ENCODE results near the gene NPTX2. TPM values are rescaled to one million over a fixed set of nuclear protein-coding genes. Genes with fewer than 3 reads are reported as not detected.

The NPTX2 gene
- total and polyA plus RNA-seq, 2 of the 8 experiments (the other 6 are each of a cell fraction or from before 2014, with no cell fraction given) = 18.4 to 19.2 TPM

DNA sequence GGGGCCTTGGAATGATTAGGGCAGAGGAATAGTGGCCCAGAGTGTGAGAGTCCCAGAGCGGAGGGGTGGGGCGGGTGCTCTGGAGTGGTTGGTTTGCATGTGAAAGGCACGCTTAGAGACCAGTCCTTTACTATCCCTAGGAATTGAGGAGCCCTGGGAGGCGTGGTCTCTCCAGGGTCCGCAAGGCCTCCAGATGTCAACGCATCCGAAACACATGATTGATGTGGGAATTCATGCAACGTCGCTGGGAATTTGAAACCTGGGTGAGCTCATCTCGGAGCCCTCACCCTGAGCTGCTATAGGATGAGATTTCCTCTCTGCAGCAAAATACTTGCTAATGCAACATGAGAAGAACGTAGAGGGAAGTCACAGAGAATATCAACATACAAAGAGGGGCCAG is 51.2 kb downstream of the NPTX2 start:
- H2BK12ac ChIP-seq (ENCODE audit: low read depth, low read length) = no peak overlapping the region
- DNase-seq (ENCODE audit: low read depth in 1 of 2, low spot score in 2 of 2) (peak; percentile 51 to 61), FAIRE-seq (peak; percentile 69)
- peaks cover 0 to 1% of the 10 kb centered on the region in 2 experiments for H4K20me1 ChIP-seq (replicated peaks in 1 of 2; ENCODE audit: control insufficient read depth in 1 of 2, insufficient read depth in 2 of 2, low read length in 2 of 2)
- no peak overlapping the region for H3K9ac ChIP-seq (replicated peaks in 1 of 4; ENCODE audit: extremely low read depth in 1 of 4, low read depth in 3 of 4, low read length in 3 of 4)
- peaks cover 0 to 12% (median 6%) of the 10 kb centered on the region in 4 experiments; a peak in 6 of 7 replicates for H3K27me3 ChIP-seq (replicated peaks in 1 of 4; ENCODE audit: control insufficient read depth in 3 of 4, extremely low read depth in 1 of 4, insufficient read depth in 3 of 4, low read length in 3 of 4)
- H3K18ac ChIP-seq (ENCODE audit: extremely low read depth, low read length) = no peak overlapping the region
- no peak overlapping the region for H3K4me3 ChIP-seq (ENCODE audit: extremely low read depth in 1 of 4, insufficient read depth in 2 of 4, low read depth in 3 of 4, low read length in 4 of 4)
- H3K9me3 ChIP-seq (ENCODE audit: insufficient read depth in 2 of 2, low read depth in 1 of 2, low read length in 1 of 2) = peaks cover 0 to 6% of the 10 kb centered on the region in 2 experiments; a peak in 1 of 4 replicates
- H3K23ac ChIP-seq (ENCODE audit: insufficient read length) = no peak overlapping the region
- no peak overlapping the region for H3K27ac ChIP-seq (ENCODE audit: low read depth, low read length)
- H3K4ac ChIP-seq (replicated peaks; ENCODE audit: insufficient read length, low read depth, low read length) = no peak overlapping the region
- 0 out of 2 replicates have a peak, but pooled peaks have one; percentile 32 for TF ChIP-seq POLR2AphosphoS5 (IDR thresholded peaks at IDR 0.05; ENCODE audit: low read depth, low read length)
- peak; percentile 71; the same call in 1 of the 2 replicates for TF ChIP-seq TCF12 (IDR thresholded peaks at IDR 0.05; ENCODE audit: low read depth, low read length)
- TF ChIP-seq SAP30 (IDR thresholded peaks at IDR 0.05; ENCODE audit: insufficient read depth, insufficient replicate concordance, low read length) = no peak
- TF ChIP-seq SIN3A (conservative IDR thresholded peaks at IDR 0.05 in 1 of 2, IDR thresholded peaks at IDR 0.05 in 1 of 2; ENCODE audit: low read depth in 1 of 2, low read length in 2 of 2) = no peak
- TF ChIP-seq, protein P1, sequence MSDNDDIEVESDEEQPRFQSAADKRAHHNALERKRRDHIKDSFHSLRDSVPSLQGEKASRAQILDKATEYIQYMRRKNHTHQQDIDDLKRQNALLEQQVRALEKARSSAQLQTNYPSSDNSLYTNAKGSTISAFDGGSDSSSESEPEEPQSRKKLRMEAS (IDR thresholded peaks at IDR 0.05) = 0 out of 2 replicates have a peak, but pooled peaks have one; percentile 30
- no peaks in the 10 kb centered on the region for H3K79me1 ChIP-seq (ENCODE audit: low read depth, low read length)
- H2BK20ac ChIP-seq (ENCODE audit: low read length) = no peak overlapping the region
- H4K91ac ChIP-seq (replicated peaks; ENCODE audit: insufficient read length, low read length) = no peak overlapping the region
- no peak overlapping the region for H2BK5ac ChIP-seq (ENCODE audit: low read depth, low read length)
- 16% methylated on average over 11 of the region's 11 CpGs; no CpG with 5 or more reads in 1 of the 2 experiments for WGBS, 2 experiments (ENCODE audit: extremely low coverage in 1 of 2, insufficient coverage in 1 of 2, insufficient read length in 1 of 2, insufficient replicate concordance in 2 of 2, low coverage in 1 of 2, low lambda C conversion rate in 2 of 2, missing lambda C conversion rate in 1 of 2)
- H3K36me3 ChIP-seq (ENCODE audit: control insufficient read depth in 2 of 4, insufficient read depth in 4 of 4, low read length in 3 of 4) = no peaks in the 10 kb centered on the region
- no peaks in the 10 kb centered on the region for H3K79me2 ChIP-seq (ENCODE audit: control insufficient read depth in 1 of 2, insufficient read depth in 2 of 2, low read length in 2 of 2)
- H2BK15ac ChIP-seq (ENCODE audit: low read length) = no peak overlapping the region
- H2AFZ ChIP-seq (ENCODE audit: low read length) = no peak overlapping the region
- H3K23me2 ChIP-seq (ENCODE audit: low read depth, low read length) = no peaks in the 10 kb centered on the region; the same call in 1 of the 2 replicates
- H3K56ac ChIP-seq (replicated peaks; ENCODE audit: insufficient read length, low read depth, low read length) = no peak overlapping the region
- H3K14ac ChIP-seq (ENCODE audit: insufficient read length) = no peak overlapping the region
- no peak overlapping the region for H4K5ac ChIP-seq (ENCODE audit: insufficient read length, low read depth, low read length)
- no peak overlapping the region for H2AK5ac ChIP-seq (ENCODE audit: low read depth, low read length)
- no peak overlapping the region for H4K8ac ChIP-seq (ENCODE audit: extremely low read depth, insufficient read depth, low read length)
- ChIA-PET POLR2A (ENCODE audit: partially characterized antibody) (no interaction called here), CTCF (ENCODE audit: partially characterized antibody) (interaction anchor here (0.6 to 1.6 kb wide), 5 partner anchors 24 to 249 kb away, joined by 3 to 4 read pairs (median 3); partner anchors contain the start of gene NPTX2)
- H3K4me1 ChIP-seq (replicated peaks in 1 of 4; ENCODE audit: control insufficient read depth in 3 of 4, insufficient read depth in 4 of 4, low read length in 3 of 4) = no peaks in the 10 kb centered on the region
- H2BK120ac ChIP-seq (replicated peaks; ENCODE audit: low read depth, low read length) = no peak overlapping the region
- H3K4me2 ChIP-seq (ENCODE audit: insufficient read depth in 1 of 2, low read depth in 2 of 2, low read length in 2 of 2) = peak overlapping the region; percentile 29 to 41; a peak in 1 of 4 replicates
